ENCODE measurements around the gene NCEH1.

- TF ChIP-seq, protein P1, sequence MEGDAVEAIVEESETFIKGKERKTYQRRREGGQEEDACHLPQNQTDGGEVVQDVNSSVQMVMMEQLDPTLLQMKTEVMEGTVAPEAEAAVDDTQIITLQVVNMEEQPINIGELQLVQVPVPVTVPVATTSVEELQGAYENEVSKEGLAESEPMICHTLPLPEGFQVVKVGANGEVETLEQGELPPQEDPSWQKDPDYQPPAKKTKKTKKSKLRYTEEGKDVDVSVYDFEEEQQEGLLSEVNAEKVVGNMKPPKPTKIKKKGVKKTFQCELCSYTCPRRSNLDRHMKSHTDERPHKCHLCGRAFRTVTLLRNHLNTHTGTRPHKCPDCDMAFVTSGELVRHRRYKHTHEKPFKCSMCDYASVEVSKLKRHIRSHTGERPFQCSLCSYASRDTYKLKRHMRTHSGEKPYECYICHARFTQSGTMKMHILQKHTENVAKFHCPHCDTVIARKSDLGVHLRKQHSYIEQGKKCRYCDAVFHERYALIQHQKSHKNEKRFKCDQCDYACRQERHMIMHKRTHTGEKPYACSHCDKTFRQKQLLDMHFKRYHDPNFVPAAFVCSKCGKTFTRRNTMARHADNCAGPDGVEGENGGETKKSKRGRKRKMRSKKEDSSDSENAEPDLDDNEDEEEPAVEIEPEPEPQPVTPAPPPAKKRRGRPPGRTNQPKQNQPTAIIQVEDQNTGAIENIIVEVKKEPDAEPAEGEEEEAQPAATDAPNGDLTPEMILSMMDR (conservative IDR thresholded peaks at IDR 0.05; ENCODE audit: low read length): no peak
- no peak for TF ChIP-seq EZH2phosphoT487 (IDR thresholded peaks at IDR 0.05; ENCODE audit: borderline replicate concordance)
Observed at GRCh38 chr3:172635588-172635987, 75.3 kb downstream of the NCEH1 start.
